Measurements from ENCODE around the gene GTF3C2. TPM values are rescaled to one million over a fixed set of nuclear protein-coding genes. Genes with fewer than 3 reads are reported as not detected.

Gene GTF3C2
- 10 to 100 TPM; 27.4 to 56.1 (median 35.7) TPM for polyA plus RNA-seq
- long read RNA-seq, donor 1, result 0 reads
- long read RNA-seq, donor 2, partial matches to known transcripts, result 0 of 2 reads
- long read RNA-seq, donor 2, other reads (novel, unspliced or antisense), result 0 of 2 reads
- long read RNA-seq, donor 3, result 0 reads
- long read RNA-seq, donor 4, result 0 reads
- long read RNA-seq, donor 5, partial matches to known transcripts, result 0 of 1 reads
- long read RNA-seq, donor 5, other reads (novel, unspliced or antisense), result 0 of 1 reads
- long read RNA-seq, donor 6, partial matches to known transcripts, result 0 of 4 reads
- long read RNA-seq, donor 6, other reads (novel, unspliced or antisense), result 0 of 4 reads
- long read RNA-seq, donor 7, result 0 reads
- long read RNA-seq, donor 8, result 0 reads
- long read RNA-seq, donor 9, partial matches to known transcripts, result 0 of 1 reads
- long read RNA-seq, donor 9, other reads (novel, unspliced or antisense), result 0 of 1 reads
- long read RNA-seq, donor 10, partial matches to known transcripts, result 0 of 4 reads
- long read RNA-seq, donor 10, other reads (novel, unspliced or antisense), result 0 of 4 reads

- FAIRE-seq (no peak), DNase-seq (peak; percentile 97 to 99)
- H3K4me1 ChIP-seq (ENCODE audit: control insufficient read depth in 3 of 3, insufficient read depth in 2 of 3, low read depth in 1 of 3, low read length in 2 of 3), result peaks cover 0 to 5% (median 3%) of the 10 kb centered on the region in 3 donors
- WGBS, 3 donors, result 0% methylated on average over 66 to 67 of the region's 67 CpGs
- H3K4me3 ChIP-seq (ENCODE audit: low read depth in 1 of 3, low read length in 3 of 3), result peak within 1 kb of the TSS; percentile 87 to 93 (median 89)
- peaks cover 0 to 2% (median 0%) of the 10 kb centered on the region in 3 donors for H3K36me3 ChIP-seq (ENCODE audit: control insufficient read depth in 3 of 3, insufficient read depth in 2 of 3, low read depth in 1 of 3, low read length in 3 of 3)
- no peaks in the 10 kb centered on the region for H3K9me3 ChIP-seq (ENCODE audit: control insufficient read depth in 2 of 2, insufficient read depth in 1 of 2, low read depth in 1 of 2, low read length in 1 of 2)
- peak within 1 kb of the TSS; percentile 91 to 98 (median 98) for H3K27ac ChIP-seq (ENCODE audit: low read depth in 1 of 3, low read length in 2 of 3)
- H3K27me3 ChIP-seq (ENCODE audit: control insufficient read depth in 3 of 3, insufficient read depth in 3 of 3, low read length in 3 of 3), result no peaks in the 10 kb centered on the region
These were observed at the start of gene GTF3C2 for GRCh38 chr2:27356382-27357181. Gene GTF3C2, minus strand, starts transcription at chr2:27356764. Its CDS starts 13,210 bp downstream, at chr2:27343554.

GRCh38 chr2:27400348-27401135 is 44.0 kb upstream of the GTF3C2 start:
- FAIRE-seq (no peak), DNase-seq (no peak)
- Histone ChIP-seq H3K9me3 (ENCODE audit: control insufficient read depth in 2 of 2, insufficient read depth in 1 of 2, low read depth in 1 of 2, low read length in 1 of 2) (no peaks in the 10 kb centered on the region), H3K27me3 (ENCODE audit: control insufficient read depth in 3 of 3, insufficient read depth in 3 of 3, low read length in 3 of 3) (no peaks in the 10 kb centered on the region), H3K27ac (ENCODE audit: low read depth in 1 of 3, low read length in 2 of 3) (no peak overlapping the region), H3K4me1 (ENCODE audit: control insufficient read depth in 3 of 3, insufficient read depth in 2 of 3, low read depth in 1 of 3, low read length in 2 of 3) (no peaks in the 10 kb centered on the region), H3K36me3 (ENCODE audit: control insufficient read depth in 3 of 3, insufficient read depth in 2 of 3, low read depth in 1 of 3, low read length in 3 of 3) (peaks cover 0 to 33% (median 0%) of the 10 kb centered on the region in 3 donors), H3K4me3 (ENCODE audit: low read depth in 1 of 3, low read length in 3 of 3) (no peak overlapping the region)
- WGBS, 3 donors, result 93 to 97% (median 96%) methylated on average over 2 of the region's 2 CpGs

- no peak for DNase-seq
- Histone ChIP-seq H3K27me3 (ENCODE audit: control insufficient read depth in 3 of 3, insufficient read depth in 3 of 3, low read length in 3 of 3) (no peaks in the 10 kb centered on the region), H3K9me3 (ENCODE audit: control insufficient read depth in 2 of 2, insufficient read depth in 1 of 2, low read depth in 1 of 2, low read length in 1 of 2) (no peaks in the 10 kb centered on the region), H3K4me3 (ENCODE audit: low read depth in 1 of 3, low read length in 3 of 3) (no peak overlapping the region), H3K4me1 (ENCODE audit: control insufficient read depth in 3 of 3, insufficient read depth in 2 of 3, low read depth in 1 of 3, low read length in 2 of 3) (no peaks in the 10 kb centered on the region), H3K27ac (ENCODE audit: low read depth in 1 of 3, low read length in 2 of 3) (no peak overlapping the region), H3K36me3 (ENCODE audit: control insufficient read depth in 3 of 3, insufficient read depth in 2 of 3, low read depth in 1 of 3, low read length in 3 of 3) (peaks cover 0 to 22% (median 0%) of the 10 kb centered on the region in 3 donors)
- WGBS, 3 donors, result 92 to 95% (median 94%) methylated on average over 5 of the region's 5 CpGs
- FAIRE-seq, result no peak
These were observed 42.4 kb upstream of the GTF3C2 start for GRCh38 chr2:27398962-27399361.

- no peak for FAIRE-seq
- no peaks in the 10 kb centered on the region for H3K27me3 ChIP-seq (ENCODE audit: control insufficient read depth in 3 of 3, insufficient read depth in 3 of 3, low read length in 3 of 3)
- H3K36me3 ChIP-seq (ENCODE audit: control insufficient read depth in 3 of 3, insufficient read depth in 2 of 3, low read depth in 1 of 3, low read length in 3 of 3), result peaks cover 0 to 21% (median 0%) of the 10 kb centered on the region in 3 donors
- no peak for DNase-seq
- H3K4me3 ChIP-seq (ENCODE audit: low read depth in 1 of 3, low read length in 3 of 3), result no peak overlapping the region
- no peaks in the 10 kb centered on the region for H3K9me3 ChIP-seq (ENCODE audit: control insufficient read depth in 2 of 2, insufficient read depth in 1 of 2, low read depth in 1 of 2, low read length in 1 of 2)
- 97 to 99% (median 98%) methylated on average over 32 to 33 of the region's 33 CpGs for WGBS, 3 donors
- H3K27ac ChIP-seq (ENCODE audit: low read depth in 1 of 3, low read length in 2 of 3), result no peak overlapping the region
- no peaks in the 10 kb centered on the region for H3K4me1 ChIP-seq (ENCODE audit: control insufficient read depth in 3 of 3, insufficient read depth in 2 of 3, low read depth in 1 of 3, low read length in 2 of 3)
These were observed 36.7 kb upstream of the GTF3C2 start for GRCh38 chr2:27393225-27393624.

GRCh38 chr2:27390822-27391679 is 34.5 kb upstream of the GTF3C2 start:
- peaks cover 0 to 21% (median 1%) of the 10 kb centered on the region in 3 donors for H3K36me3 ChIP-seq (ENCODE audit: control insufficient read depth in 3 of 3, insufficient read depth in 2 of 3, low read depth in 1 of 3, low read length in 3 of 3)
- no peak overlapping the region for H3K27ac ChIP-seq (ENCODE audit: low read depth in 1 of 3, low read length in 2 of 3)
- no peak overlapping the region for H3K4me3 ChIP-seq (ENCODE audit: low read depth in 1 of 3, low read length in 3 of 3)
- no peak for FAIRE-seq
- no peaks in the 10 kb centered on the region for H3K9me3 ChIP-seq (ENCODE audit: control insufficient read depth in 2 of 2, insufficient read depth in 1 of 2, low read depth in 1 of 2, low read length in 1 of 2)
- 91 to 96% (median 91%) methylated on average over 9 of the region's 9 CpGs for WGBS, 3 donors
- H3K27me3 ChIP-seq (ENCODE audit: control insufficient read depth in 3 of 3, insufficient read depth in 3 of 3, low read length in 3 of 3), result no peaks in the 10 kb centered on the region
- no peaks in the 10 kb centered on the region for H3K4me1 ChIP-seq (ENCODE audit: control insufficient read depth in 3 of 3, insufficient read depth in 2 of 3, low read depth in 1 of 3, low read length in 2 of 3)
- no peak for DNase-seq

GRCh38 chr2:27381577-27382181 is 25.1 kb upstream of the GTF3C2 start:
- H3K36me3 ChIP-seq (ENCODE audit: control insufficient read depth in 3 of 3, insufficient read depth in 2 of 3, low read depth in 1 of 3, low read length in 3 of 3), result peaks cover 18 to 61% (median 26%) of the 10 kb centered on the region in 3 donors
- 73 to 82% (median 77%) methylated on average over 10 of the region's 10 CpGs for WGBS, 3 donors
- H3K4me1 ChIP-seq (ENCODE audit: control insufficient read depth in 3 of 3, insufficient read depth in 2 of 3, low read depth in 1 of 3, low read length in 2 of 3), result peaks cover 2 to 22% (median 2%) of the 10 kb centered on the region in 3 donors
- no peak for DNase-seq
- no peaks in the 10 kb centered on the region for H3K9me3 ChIP-seq (ENCODE audit: control insufficient read depth in 2 of 2, insufficient read depth in 1 of 2, low read depth in 1 of 2, low read length in 1 of 2)
- H3K4me3 ChIP-seq (ENCODE audit: low read depth in 1 of 3, low read length in 3 of 3), result no peak overlapping the region
- H3K27me3 ChIP-seq (ENCODE audit: control insufficient read depth in 3 of 3, insufficient read depth in 3 of 3, low read length in 3 of 3), result no peaks in the 10 kb centered on the region
- no peak for FAIRE-seq
- H3K27ac ChIP-seq (ENCODE audit: low read depth in 1 of 3, low read length in 2 of 3), result peak overlapping the region in 1 of 3 donors; percentile 88

Data from small intestine (tissue), 16 donors.